ENCODE measurements around the gene ACER1. TPM values are rescaled to one million over a fixed set of nuclear protein-coding genes. Genes with fewer than 3 reads are reported as not detected.

Gene ACER1
- 0.11 and 0.18 TPM in 2 replicates for total RNA-seq

- intact Hi-C loops (cut with micrococcal nuclease), result no loop called here
Measured at GRCh38 chr19:6333439-6333838, at the start of gene ACER1. TSS of gene ACER1 (minus strand) at chr19:6333612. CDS start at chr19:6333551, 61 bp downstream.

GRCh38 chr19:6383188-6383587 is 49.8 kb upstream of the ACER1 start:
- intact Hi-C loops (cut with micrococcal nuclease), result no loop called here

GRCh38 chr19:6381030-6381750 is 47.8 kb upstream of the ACER1 start:
- intact Hi-C loops (cut with micrococcal nuclease), result no loop called here

GRCh38 chr19:6379744-6380143 is 46.3 kb upstream of the ACER1 start:
- intact Hi-C loops (cut with micrococcal nuclease), result loop anchor here (10.0 kb wide), 1 partner anchor 685 kb away; the partner anchor contains the start of gene ZNF557

GRCh38 chr19:6378486-6378885 is 45.1 kb upstream of the ACER1 start:
- intact Hi-C loops (cut with micrococcal nuclease), result loop anchor here (10.0 kb wide), 1 partner anchor 686 kb away; the partner anchor contains the start of gene ZNF557

- intact Hi-C loops (cut with micrococcal nuclease), result loop anchor here (10.0 kb wide), 1 partner anchor 687 kb away; the partner anchor contains the start of gene ZNF557
Measured at GRCh38 chr19:6378041-6378440, 44.6 kb upstream of the ACER1 start.

- intact Hi-C loops (cut with micrococcal nuclease), result loop anchor here (10.0 kb wide), 1 partner anchor 688 kb away; the partner anchor contains the start of gene ZNF557
Measured at GRCh38 chr19:6376512-6377190, 43.2 kb upstream of the ACER1 start.

- intact Hi-C loops (cut with micrococcal nuclease), result loop anchor here (10.0 kb wide), 1 partner anchor 689 kb away; the partner anchor contains the start of gene ZNF557
Measured at GRCh38 chr19:6375411-6376010, 42.1 kb upstream of the ACER1 start, which contains the start of gene PSPN. TSS of gene PSPN (minus strand) at chr19:6375933. CDS start at chr19:6375849, 84 bp downstream.

- intact Hi-C loops (cut with micrococcal nuclease), result loop anchor here (10.0 kb wide), 1 partner anchor 690 kb away; the partner anchor contains the start of gene ZNF557
Measured at GRCh38 chr19:6374711-6375410, 41.4 kb upstream of the ACER1 start.

GRCh38 chr19:6374161-6374709 is 40.8 kb upstream of the ACER1 start:
- intact Hi-C loops (cut with micrococcal nuclease), result loop anchor here (10.0 kb wide), 1 partner anchor 691 kb away; the partner anchor contains the start of gene ZNF557

GRCh38 chr19:6373813-6374108 is 40.3 kb upstream of the ACER1 start:
- intact Hi-C loops (cut with micrococcal nuclease), result loop anchor here (1.0 to 10.0 kb wide), 6 partner anchors 20 to 691 kb away; partner anchors contain the start of genes GTF2F1 and ZNF557

- intact Hi-C loops (cut with micrococcal nuclease), result loop anchor here (1.0 to 10.0 kb wide), 6 partner anchors 20 to 692 kb away; partner anchors contain the start of genes GTF2F1 and ZNF557
Measured at GRCh38 chr19:6373096-6373812, 39.8 kb upstream of the ACER1 start.

GRCh38 chr19:6372594-6373095 is 39.2 kb upstream of the ACER1 start, which contains the start of gene ALKBH7:
TSS of gene ALKBH7 (plus strand) at chr19:6372794. CDS start at chr19:6372821, 27 bp downstream.
- intact Hi-C loops (cut with micrococcal nuclease), result loop anchor here (1.0 to 10.0 kb wide), 7 partner anchors 11 to 692 kb away; partner anchors contain the start of genes CLPP, GTF2F1 and ZNF557

- intact Hi-C loops (cut with micrococcal nuclease), result loop anchor here (5.0 kb wide), 1 partner anchor 387 kb away; the partner anchor contains the start of gene RANBP3
Measured at GRCh38 chr19:6364353-6364752, 30.9 kb upstream of the ACER1 start.

- intact Hi-C loops (cut with micrococcal nuclease), result loop anchor here (1.0 to 5.0 kb wide), 2 partner anchors 62 to 385 kb away; partner anchors contain the start of genes KHSRP and RANBP3
Measured at GRCh38 chr19:6362351-6362801, 29.0 kb upstream of the ACER1 start.

GRCh38 chr19:6362027-6362350 is 28.6 kb upstream of the ACER1 start:
- intact Hi-C loops (cut with micrococcal nuclease), result loop anchor here (1.0 to 5.0 kb wide), 2 partner anchors 62 to 385 kb away; partner anchors contain the start of genes KHSRP and RANBP3

GRCh38 chr19:6360857-6361216 is 27.4 kb upstream of the ACER1 start:
- intact Hi-C loops (cut with micrococcal nuclease), result loop anchor here (1.0 to 5.0 kb wide), 5 partner anchors 11 to 384 kb away; partner anchors contain the start of genes ALKBH7, GTF2F1 and RANBP3

GRCh38 chr19:6360445-6360844 is 27.0 kb upstream of the ACER1 start:
- intact Hi-C loops (cut with micrococcal nuclease), result loop anchor here (5.0 kb wide), 1 partner anchor 383 kb away; the partner anchor contains the start of gene RANBP3
